Stimulated activated CD4-positive, alpha-beta T cell treated with anti-CD3 and anti-CD28 coated beads, Interleukin-4, amount 100 ng/mL, for 4 hours (primary cell): ENCODE data around the gene THY1.
"Not testable (repeated sequence)": the region's sequence is repeated elsewhere in the genome, so short reads cannot be mapped to it uniquely, and the experiment has no call there.

Experiments used
- DNase-seq, 2 experiments: peaks; one replicate each; pipeline ENCODE4 v3.0.0-alpha.2; 2020

The THY1 gene

GRCh38 chr11:119422809-119423508 lies at the start of gene THY1:
Gene THY1 (minus strand): TSS chr11:119423172. CDS start chr11:119420905, 2,267 bp downstream.
- DNase-seq, result no peak

- no peak for DNase-seq
Measured at GRCh38 chr11:119472186-119472855, 49.3 kb upstream of the THY1 start.

- DNase-seq, result no peak
Measured at GRCh38 chr11:119471329-119471728, 48.4 kb upstream of the THY1 start.

- DNase-seq, result no peak
Measured at GRCh38 chr11:119470317-119471291, 47.6 kb upstream of the THY1 start.

- DNase-seq, result no peak
Measured at GRCh38 chr11:119469506-119469905, 46.5 kb upstream of the THY1 start.

- no peak for DNase-seq
Measured at GRCh38 chr11:119468511-119468910, 45.5 kb upstream of the THY1 start.

- no peak for DNase-seq
Measured at GRCh38 chr11:119461229-119461963, 38.4 kb upstream of the THY1 start.

- DNase-seq, result no peak
Measured at GRCh38 chr11:119460582-119460981, 37.6 kb upstream of the THY1 start.

- no peak for DNase-seq
Measured at GRCh38 chr11:119460097-119460496, 37.1 kb upstream of the THY1 start.

- DNase-seq, result no peak
Measured at GRCh38 chr11:119459293-119459976, 36.5 kb upstream of the THY1 start.

GRCh38 chr11:119455708-119456107 lies 32.7 kb upstream of the THY1 start:
- not testable (repeated sequence) for DNase-seq

GRCh38 chr11:119455241-119455640 lies 32.3 kb upstream of the THY1 start:
- not testable (repeated sequence) for DNase-seq

GRCh38 chr11:119453881-119454280 lies 30.9 kb upstream of the THY1 start:
- no peak for DNase-seq

- no peak for DNase-seq
Measured at GRCh38 chr11:119450590-119451326, 27.8 kb upstream of the THY1 start.

- no peak for DNase-seq
Measured at GRCh38 chr11:119449498-119449897, 26.5 kb upstream of the THY1 start.

- no peak for DNase-seq
Measured at GRCh38 chr11:119448380-119448779, 25.4 kb upstream of the THY1 start.

- DNase-seq, result no peak
Measured at GRCh38 chr11:119447664-119448242, 24.8 kb upstream of the THY1 start.

GRCh38 chr11:119446871-119447663 lies 24.1 kb upstream of the THY1 start:
- no peak for DNase-seq

- DNase-seq, result no peak
Measured at GRCh38 chr11:119446434-119446833, 23.5 kb upstream of the THY1 start.

GRCh38 chr11:119445850-119446249 lies 22.9 kb upstream of the THY1 start:
- no peak for DNase-seq
